ENCODE measurements around the gene IPO11.
A peak's percentile ranks its signal among the peaks of the same experiment; 100 is the strongest.

IPO11 gene

DNA sequence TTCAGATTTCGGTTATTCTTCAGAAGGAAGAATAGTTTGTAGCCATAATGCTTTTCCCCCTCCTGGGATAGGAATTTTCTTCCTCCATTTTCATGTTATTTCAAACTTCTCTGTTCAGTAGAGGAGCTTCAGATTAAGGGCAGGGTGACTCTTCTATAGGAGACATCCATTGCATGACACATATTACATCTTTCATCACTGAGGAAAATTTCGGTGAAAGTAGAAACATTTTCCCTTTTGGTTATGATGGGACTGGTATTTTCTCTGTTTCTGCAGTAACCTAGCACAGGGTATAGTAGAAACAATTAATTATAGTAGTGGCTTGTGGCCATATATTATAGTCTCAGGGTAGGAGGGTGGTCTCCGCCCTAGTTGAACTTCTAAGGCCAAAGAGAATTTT is 1.1 kb downstream of the IPO11 start:
- peaks cover 19% of the 10 kb centered on the region for H3K36me3 Mint-ChIP-seq (ENCODE audit: insufficient read depth)
- peak overlapping the region; percentile 96 for H3K27ac Mint-ChIP-seq
- no peaks in the 10 kb centered on the region for H3K27me3 Mint-ChIP-seq

DNA sequence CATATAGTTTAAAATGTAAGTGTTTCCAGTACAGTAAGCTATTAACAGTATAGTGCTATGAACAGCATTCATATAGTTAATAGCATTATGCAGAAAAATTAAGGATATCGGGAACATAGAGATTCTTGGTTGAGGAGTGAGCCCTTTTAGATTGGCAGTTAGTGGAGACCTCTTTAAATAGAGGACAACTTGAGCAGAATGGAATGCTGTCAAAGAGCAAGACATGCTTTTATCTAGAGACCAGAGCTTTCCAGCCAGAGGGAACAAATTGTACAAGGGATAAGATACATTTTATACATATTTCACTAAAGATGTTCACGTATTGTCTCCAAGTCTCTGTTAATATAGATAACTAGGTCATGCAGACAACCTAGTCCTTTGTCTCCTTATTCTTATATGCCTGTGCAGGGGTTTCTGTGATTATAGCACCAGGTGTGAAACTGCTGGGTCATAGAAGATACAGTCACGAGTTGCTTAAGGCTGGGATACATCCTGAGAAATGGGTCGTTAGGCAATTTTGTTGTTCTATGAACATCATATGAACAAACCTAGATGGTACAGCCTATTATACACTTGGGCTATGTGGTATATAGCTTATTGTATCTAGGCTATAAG is 6.0 kb downstream of the IPO11 start:
- no peak for ATAC-seq (replicated peaks)
- Mint-ChIP-seq H3K4me3 (no peak overlapping the region), H3K4me1 (ENCODE audit: low read depth in 2 of 2) (peaks cover 1 to 22% of the 10 kb centered on the region in 2 donors), H3K36me3 (ENCODE audit: insufficient read depth) (peaks cover 14% of the 10 kb centered on the region), H3K27ac (no peak overlapping the region), H3K9me3 (no peaks in the 10 kb centered on the region), H3K27me3 (no peaks in the 10 kb centered on the region)
- DNase-seq = no peak

More for the DNA sequence above, 1.1 kb downstream of the IPO11 start:
- no peaks in the 10 kb centered on the region for H3K9me3 Mint-ChIP-seq
- ATAC-seq (replicated peaks) (no peak), DNase-seq (no peak)
- peaks cover 8 to 19% of the 10 kb centered on the region in 2 donors for H3K4me1 Mint-ChIP-seq (ENCODE audit: low read depth in 2 of 2)
- peak overlapping the region; percentile 82 to 95 for H3K4me3 Mint-ChIP-seq

GRCh38 chr5:62419609-62420008 is 7.0 kb downstream of the IPO11 start:
- peaks cover 0 to 22% of the 10 kb centered on the region in 2 donors for H3K4me1 Mint-ChIP-seq (ENCODE audit: low read depth in 2 of 2)
- no peak overlapping the region for H3K4me3 Mint-ChIP-seq
- peaks cover 14% of the 10 kb centered on the region for H3K36me3 Mint-ChIP-seq (ENCODE audit: insufficient read depth)
- no peak for DNase-seq
- no peak for ATAC-seq (replicated peaks)
- no peaks in the 10 kb centered on the region for H3K9me3 Mint-ChIP-seq
- no peaks in the 10 kb centered on the region for H3K27me3 Mint-ChIP-seq
- H3K27ac Mint-ChIP-seq = no peak overlapping the region

DNA sequence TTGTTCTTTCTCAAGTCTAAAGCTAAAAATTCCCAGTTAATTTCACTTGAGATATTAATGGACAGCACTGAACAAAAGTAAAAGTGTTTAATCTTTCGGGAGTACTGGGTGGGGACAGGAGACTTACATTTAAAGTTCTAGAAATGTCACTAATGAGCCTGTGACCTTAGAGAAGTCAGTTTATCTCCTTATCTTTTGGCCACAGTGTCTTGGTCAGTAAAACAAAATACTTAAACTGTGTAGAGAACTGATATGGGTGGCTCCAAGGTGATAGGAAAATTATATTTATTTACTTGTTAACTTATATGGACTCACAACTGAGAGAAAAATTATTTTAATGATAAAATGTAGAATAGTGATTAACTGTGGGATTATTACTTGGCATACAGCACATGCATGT is 8.9 kb downstream of the IPO11 start:
- ATAC-seq (replicated peaks) = no peak
- Mint-ChIP-seq H3K27ac (peak overlapping the region in 1 of 2 donors; percentile 75), H3K9me3 (no peaks in the 10 kb centered on the region), H3K4me3 (no peak overlapping the region), H3K4me1 (ENCODE audit: low read depth in 2 of 2) (peaks cover 0 to 26% of the 10 kb centered on the region in 2 donors), H3K27me3 (no peaks in the 10 kb centered on the region), H3K36me3 (ENCODE audit: insufficient read depth) (peaks cover 21% of the 10 kb centered on the region)
- no peak for DNase-seq

DNA sequence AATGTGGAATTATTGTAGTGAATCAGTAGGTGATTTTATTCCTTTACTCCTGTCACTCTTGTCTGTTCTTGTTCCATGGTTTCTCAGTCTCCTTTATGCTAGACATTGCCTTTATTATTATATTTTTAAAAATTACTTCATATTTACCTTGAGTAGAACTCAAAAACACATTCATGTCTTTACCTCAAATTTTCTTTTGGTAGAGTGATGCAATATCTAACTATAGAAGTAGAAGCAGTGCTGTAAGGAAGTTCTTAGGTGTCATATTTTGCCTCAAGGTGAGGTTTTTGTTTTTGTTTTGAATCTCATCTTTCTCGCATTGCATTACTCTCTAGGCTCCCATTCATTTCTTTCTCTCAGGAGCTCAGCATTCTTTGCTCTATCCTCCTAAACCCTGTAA is 12.2 kb downstream of the IPO11 start:
- DNase-seq = no peak
- H3K4me1 Mint-ChIP-seq (ENCODE audit: low read depth in 2 of 2) = peaks cover 5 to 28% of the 10 kb centered on the region in 2 donors
- no peaks in the 10 kb centered on the region for H3K9me3 Mint-ChIP-seq
- ATAC-seq (replicated peaks) = no peak
- no peak overlapping the region for H3K27ac Mint-ChIP-seq
- no peak overlapping the region for H3K4me3 Mint-ChIP-seq
- no peaks in the 10 kb centered on the region for H3K27me3 Mint-ChIP-seq
- H3K36me3 Mint-ChIP-seq (ENCODE audit: insufficient read depth) = peaks cover 12% of the 10 kb centered on the region

GRCh38 chr5:62431735-62432620 is 19.4 kb downstream of the IPO11 start:
- no peak for DNase-seq
- peaks cover 4% of the 10 kb centered on the region for H3K36me3 Mint-ChIP-seq (ENCODE audit: insufficient read depth)
- no peak for ATAC-seq (replicated peaks)
- peak overlapping the region in 1 of 2 donors; percentile 1 for H3K27ac Mint-ChIP-seq
- H3K9me3 Mint-ChIP-seq = no peaks in the 10 kb centered on the region
- no peak overlapping the region for H3K4me3 Mint-ChIP-seq
- H3K4me1 Mint-ChIP-seq (ENCODE audit: low read depth in 2 of 2) = peaks cover 17 to 27% of the 10 kb centered on the region in 2 donors
- no peaks in the 10 kb centered on the region for H3K27me3 Mint-ChIP-seq

GRCh38 chr5:62432621-62433064 is 20.1 kb downstream of the IPO11 start:
- no peak for DNase-seq
- Mint-ChIP-seq H3K36me3 (ENCODE audit: insufficient read depth) (peaks cover 4% of the 10 kb centered on the region), H3K27ac (peak overlapping the region; percentile 1 to 29), H3K4me1 (ENCODE audit: low read depth in 2 of 2) (peaks cover 15 to 22% of the 10 kb centered on the region in 2 donors), H3K4me3 (no peak overlapping the region), H3K27me3 (no peaks in the 10 kb centered on the region), H3K9me3 (no peaks in the 10 kb centered on the region)
- no peak for ATAC-seq (replicated peaks)

GRCh38 chr5:62448528-62448927 is 36.0 kb downstream of the IPO11 start:
- ATAC-seq (replicated peaks) (no peak), DNase-seq (no peak)
- Mint-ChIP-seq H3K9me3 (no peaks in the 10 kb centered on the region), H3K27me3 (no peaks in the 10 kb centered on the region), H3K36me3 (ENCODE audit: insufficient read depth) (peaks cover 10% of the 10 kb centered on the region), H3K4me1 (ENCODE audit: low read depth in 2 of 2) (no peaks in the 10 kb centered on the region), H3K27ac (no peak overlapping the region), H3K4me3 (no peak overlapping the region)

GRCh38 chr5:62450259-62450658 is 37.7 kb downstream of the IPO11 start:
- H3K36me3 Mint-ChIP-seq (ENCODE audit: insufficient read depth) = peaks cover 7% of the 10 kb centered on the region
- no peak for ATAC-seq (replicated peaks)
- no peaks in the 10 kb centered on the region for H3K4me1 Mint-ChIP-seq (ENCODE audit: low read depth in 2 of 2)
- no peak overlapping the region for H3K4me3 Mint-ChIP-seq
- no peak for DNase-seq
- H3K9me3 Mint-ChIP-seq = no peaks in the 10 kb centered on the region
- no peak overlapping the region for H3K27ac Mint-ChIP-seq
- H3K27me3 Mint-ChIP-seq = no peaks in the 10 kb centered on the region

DNA sequence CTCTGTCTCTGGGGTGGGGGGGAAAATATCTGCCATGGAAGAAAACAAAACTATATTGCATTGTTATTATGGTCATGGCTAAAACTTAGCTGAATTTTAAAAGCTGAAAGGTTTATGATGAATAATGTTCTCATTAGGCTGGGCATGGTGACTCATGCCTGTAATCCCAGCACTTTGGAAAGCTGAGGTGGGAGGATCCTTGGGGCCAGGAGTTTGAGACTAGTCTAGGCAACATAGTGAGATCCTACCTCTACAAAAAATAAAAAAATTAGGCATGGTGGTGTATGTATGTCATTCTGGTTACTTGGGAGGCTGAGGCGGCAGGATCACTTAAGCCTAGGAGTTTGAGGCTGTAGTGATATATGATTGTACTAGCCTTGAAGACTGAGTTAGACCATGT is 44.5 kb downstream of the IPO11 start:
- H3K27ac Mint-ChIP-seq = no peak overlapping the region
- H3K9me3 Mint-ChIP-seq = no peaks in the 10 kb centered on the region
- H3K27me3 Mint-ChIP-seq = no peaks in the 10 kb centered on the region
- no peaks in the 10 kb centered on the region for H3K4me1 Mint-ChIP-seq (ENCODE audit: low read depth in 2 of 2)
- no peak overlapping the region for H3K4me3 Mint-ChIP-seq
- H3K36me3 Mint-ChIP-seq (ENCODE audit: insufficient read depth) = no peaks in the 10 kb centered on the region
- DNase-seq = no peak
- no peak for ATAC-seq (replicated peaks)

GRCh38 chr5:62460578-62460983 is 48.0 kb downstream of the IPO11 start:
- H3K4me1 Mint-ChIP-seq (ENCODE audit: low read depth in 2 of 2) = peaks cover 3 to 4% of the 10 kb centered on the region in 2 donors
- H3K9me3 Mint-ChIP-seq = no peaks in the 10 kb centered on the region
- no peak overlapping the region for H3K27ac Mint-ChIP-seq
- ATAC-seq (replicated peaks) = no peak
- H3K36me3 Mint-ChIP-seq (ENCODE audit: insufficient read depth) = peaks cover 3% of the 10 kb centered on the region
- no peak overlapping the region for H3K4me3 Mint-ChIP-seq
- no peak for DNase-seq
- H3K27me3 Mint-ChIP-seq = no peaks in the 10 kb centered on the region

- H3K4me1 Mint-ChIP-seq (ENCODE audit: low read depth in 2 of 2) = peaks cover 8% of the 10 kb centered on the region in 2 donors
- no peaks in the 10 kb centered on the region for H3K27me3 Mint-ChIP-seq
- no peak overlapping the region for H3K27ac Mint-ChIP-seq
- no peaks in the 10 kb centered on the region for H3K9me3 Mint-ChIP-seq
- H3K4me3 Mint-ChIP-seq = no peak overlapping the region
- H3K36me3 Mint-ChIP-seq (ENCODE audit: insufficient read depth) = peaks cover 5% of the 10 kb centered on the region
- no peak for ATAC-seq (replicated peaks)
- DNase-seq = no peak
Observed at GRCh38 chr5:62461561-62461960, 49.0 kb downstream of the IPO11 start.

GRCh38 chr5:62465985-62466925 is 53.7 kb downstream of the IPO11 start:
- peaks cover 8% of the 10 kb centered on the region in 2 donors for H3K4me1 Mint-ChIP-seq (ENCODE audit: low read depth in 2 of 2)
- ATAC-seq (replicated peaks) (no peak), DNase-seq (no peak)
- H3K4me3 Mint-ChIP-seq = no peak overlapping the region
- peaks cover 27% of the 10 kb centered on the region for H3K36me3 Mint-ChIP-seq (ENCODE audit: insufficient read depth)
- H3K27ac Mint-ChIP-seq = peak overlapping the region; percentile 5
- H3K9me3 Mint-ChIP-seq = no peaks in the 10 kb centered on the region
- H3K27me3 Mint-ChIP-seq = no peaks in the 10 kb centered on the region
